ENCODE results near the gene ANGPTL5. TPM values are rescaled to one million over a fixed set of nuclear protein-coding genes. Genes with fewer than 3 reads are reported as not detected.

The ANGPTL5 gene
- total RNA-seq = 0.34 and 0.63 TPM in 2 replicates

GRCh38 chr11:101916422-101916821 is at the start of gene ANGPTL5:
TSS of gene ANGPTL5 (minus strand) at chr11:101916522. CDS start at chr11:101907909, 8,613 bp downstream.

GRCh38 chr11:101914738-101915426 is 1.4 kb downstream of the ANGPTL5 start, which contains the start of gene CEP126:
TSS of gene CEP126 (plus strand) at chr11:101915010. CDS start at chr11:101915285, 275 bp downstream.

Other genes starting within 250 kb of the ANGPTL5 start
- gene CEP126, start 1.5 kb downstream of the ANGPTL5 start, total RNA-seq = 1.5 and 3.0 TPM in 2 replicates
- gene CFAP300, start 130.9 kb upstream of the ANGPTL5 start, total RNA-seq = 1.8 and 4.7 TPM in 2 replicates
- 115 and 123 TPM in 2 replicates for gene YAP1, start 193.9 kb upstream of the ANGPTL5 start, total RNA-seq

Data from bronchial smooth muscle cell (primary cell).